Calu3 (cell line): ENCODE data around the gene LEP. TPM values are rescaled to one million over a fixed set of nuclear protein-coding genes. Genes with fewer than 3 reads are reported as not detected.

ENCODE experiments used
- BruUV-seq: library from RNA; stranded (reverse); fragments of 400-500 nt; replicated peaks from 2 replicates; lab custom pipeline; 2021; lab: Mats Ljungman, UMichigan
- CTCF ChIA-PET: fragments of 300-600 bp; sonication (Branson Sonifier 250); formaldehyde crosslinking; loops from one replicate; lab custom pipeline; 2022; ENCODE audit warnings: antibody characterized with exemption; lab: Charles Lee
- DNase-seq: peaks from one replicate; pipeline ENCODE4 v3.0.0; 2022
- H3K27ac Mint-ChIP-seq: one replicate; pipeline ENCODE4 v1.8.0; 2022; ENCODE audit warnings: mixed read lengths; ENCODE audit not compliant: unreplicated experiment
- H3K27me3 Mint-ChIP-seq: one replicate; pipeline ENCODE4 v1.8.0; 2022; ENCODE audit warnings: mixed read lengths; ENCODE audit not compliant: unreplicated experiment
- H3K36me3 Mint-ChIP-seq: one replicate; pipeline ENCODE4 v1.8.0; 2022; ENCODE audit warnings: mild to moderate bottlenecking, moderate library complexity, mixed read lengths; ENCODE audit not compliant: insufficient read depth, unreplicated experiment
- H3K4me1 Mint-ChIP-seq: one replicate; pipeline ENCODE4 v1.8.0; 2022; ENCODE audit warnings: mild to moderate bottlenecking, low read depth, mixed read lengths; ENCODE audit not compliant: unreplicated experiment
- H3K4me3 Mint-ChIP-seq: one replicate; pipeline ENCODE4 v1.8.0; 2022; ENCODE audit warnings: mild to moderate bottlenecking, low read depth, moderate library complexity, mixed read lengths; ENCODE audit not compliant: unreplicated experiment
- H3K9me3 Mint-ChIP-seq: one replicate; pipeline ENCODE4 v1.8.0; 2022; ENCODE audit warnings: low read depth, mixed read lengths; ENCODE audit not compliant: unreplicated experiment
- CTCF ChIP-seq: fragments of 200-600 bp; IDR thresholded peaks from one replicate; pipeline ENCODE4 v1.8.0; 2022; ENCODE audit warnings: antibody characterized with exemption; ENCODE audit not compliant: unreplicated experiment
- intact Hi-C: fragments of 100-400 bp; cut with micrococcal nuclease; formaldehyde crosslinking; loops from one replicate; pipeline ENCODE4 v1.10.0; 2022; ENCODE audit not compliant: unreplicated experiment
- microRNA-seq: library from miRNA; unstranded; fragments of <30 nt; microRNA quantifications from one replicate; pipeline ENCODE4 v1.2.0, GENCODE V29; 2022
- total RNA-seq: library from RNA; stranded (reverse); gene quantifications from 2 replicates; pipeline ENCODE4 v1.2.3, GENCODE V29; 2022

Gene LEP
- total RNA-seq, 1 experiment from 2014 or later = not detected

- no peaks in the 10 kb centered on the region for H3K9me3 Mint-ChIP-seq
- no TSS peak for BruUV-seq
- no peaks in the 10 kb centered on the region for H3K27me3 Mint-ChIP-seq
- CTCF ChIA-PET = no interaction called here
- no peak overlapping the region for H3K4me3 Mint-ChIP-seq
- no peaks in the 10 kb centered on the region for H3K4me1 Mint-ChIP-seq
- H3K27ac Mint-ChIP-seq = no peak overlapping the region
- no peak for TF ChIP-seq CTCF
- peaks cover 19% of the 10 kb centered on the region for H3K36me3 Mint-ChIP-seq
- intact Hi-C loops = no loop called here
- no peak for DNase-seq
These were observed 66.0 kb downstream of the LEP start for GRCh38 chr7:128307061-128307460.

Small RNAs within 50 kb of the gene (microRNA-seq; reads per million reads assigned to microRNA genes)
- gene MIR129-1 = 1.1 reads per million

Other genes with a start within 250 kb of the LEP start
- not detected in 2 replicates for gene LRRC4, start 209.8 kb upstream of the LEP start, total RNA-seq
- 49.3 and 49.9 TPM in 2 replicates for gene RBM28, start 102.6 kb downstream of the LEP start, total RNA-seq
- gene PRRT4, start 120.4 kb downstream of the LEP start, total RNA-seq = 0.15 TPM in 1 of 2 replicates, not detected in the other
- gene IMPDH1, start 168.7 kb downstream of the LEP start, total RNA-seq = 57.1 and 57.3 TPM in 2 replicates
- gene HILPDA, start 214.6 kb downstream of the LEP start, total RNA-seq = 14.5 and 17.4 TPM in 2 replicates
- 29.7 and 30.0 TPM in 2 replicates for gene METTL2B, start 235.5 kb downstream of the LEP start, total RNA-seq